HG02798 (cell line): ENCODE results near the gene TAF1C.

Source experiments
- ATAC-seq: cut with Tn5 transposase; IDR thresholded peaks from one replicate; pipeline ENCODE4 v1.9.1; 2021; ENCODE audit warnings: mild to moderate bottlenecking; ENCODE audit not compliant: unreplicated experiment, poor library complexity

The TAF1C gene

GRCh38 chr16:84165746-84166145 is 21.1 kb downstream of the TAF1C start:
- no peak for ATAC-seq

- ATAC-seq = no peak
Measured at GRCh38 chr16:84161801-84162200, 25.1 kb downstream of the TAF1C start.

- ATAC-seq = no peak
Measured at GRCh38 chr16:84161037-84161436, 25.8 kb downstream of the TAF1C start.

- ATAC-seq = no peak
Measured at GRCh38 chr16:84159800-84160199, 27.1 kb downstream of the TAF1C start.

- ATAC-seq = no peak
Measured at GRCh38 chr16:84159007-84159406, 27.9 kb downstream of the TAF1C start.

GRCh38 chr16:84156342-84156784 is 30.5 kb downstream of the TAF1C start:
- ATAC-seq = no peak

GRCh38 chr16:84155771-84156170 is 31.1 kb downstream of the TAF1C start:
- no peak for ATAC-seq

GRCh38 chr16:84155226-84155625 is 31.6 kb downstream of the TAF1C start:
- ATAC-seq = no peak

GRCh38 chr16:84153660-84154214 is 33.1 kb downstream of the TAF1C start:
- no peak for ATAC-seq

- no peak for ATAC-seq
Measured at GRCh38 chr16:84150926-84151325, 35.9 kb downstream of the TAF1C start.

GRCh38 chr16:84144859-84145639 is 41.8 kb downstream of the TAF1C start, which contains the start of the genes DNAAF1 and HSDL1:
Gene DNAAF1 (plus strand): TSS chr16:84145308. CDS start chr16:84145441, 133 bp downstream.
Gene HSDL1 (minus strand): TSS chr16:84145177. CDS start chr16:84131321, 13,856 bp downstream.
- peak; percentile 89 for ATAC-seq

GRCh38 chr16:84144209-84144858 is 42.5 kb downstream of the TAF1C start:
- no peak for ATAC-seq

GRCh38 chr16:84143784-84144199 is 43.1 kb downstream of the TAF1C start:
- no peak for ATAC-seq

GRCh38 chr16:84143081-84143480 is 43.8 kb downstream of the TAF1C start:
- ATAC-seq = no peak

GRCh38 chr16:84141143-84141670 is 45.6 kb downstream of the TAF1C start:
- ATAC-seq = no peak

GRCh38 chr16:84139628-84140258 is 47.1 kb downstream of the TAF1C start:
- no peak for ATAC-seq

GRCh38 chr16:84138824-84139627 is 47.8 kb downstream of the TAF1C start:
- peak; percentile 89 for ATAC-seq

- ATAC-seq = no peak
Measured at GRCh38 chr16:84138500-84138823, 48.4 kb downstream of the TAF1C start.

GRCh38 chr16:84137769-84138357 is 49.0 kb downstream of the TAF1C start:
- ATAC-seq = no peak
